OCI-LY7 (cell line): ENCODE measurements around the gene CLASP2.

Source experiments
- CTCF ChIP-seq: fragments of 200-600 bp; sonication (generic); conservative IDR thresholded peaks from 2 replicates; pipeline ENCODE4 v1.5.1; 2014; ENCODE audit warnings: mild to moderate bottlenecking, antibody characterized with exemption, low read length, moderate library complexity, mixed read lengths
- EZH2phosphoT487 ChIP-seq: fragments of 200-600 bp; sonication (generic); IDR thresholded peaks from 2 replicates; pipeline ENCODE4 v1.6.1; 2018; ENCODE audit warnings: low read depth, borderline replicate concordance, mild to moderate bottlenecking, mixed run types, antibody characterized with exemption, low read length, moderate library complexity, mixed read lengths

- TF ChIP-seq CTCF (no peak), EZH2phosphoT487 (no peak)
Observed at GRCh38 chr3:33490641-33491241, 227.3 kb downstream of the CLASP2 start.
